SK-N-SH (cell line): Measurements from ENCODE around the gene TMEM62. TPM values are rescaled to one million over a fixed set of nuclear protein-coding genes. Genes with fewer than 3 reads are reported as not detected.

Experiments used
- CTCF ChIA-PET: fragments of 300-600, 350-600 bp; formaldehyde crosslinking; extraction: SDS; loops from one replicate; lab custom pipeline; 2021; lab: Yijun Ruan, JAX
- POLR2A ChIA-PET: fragments of 350-600 bp; sonication (Branson Sonifier 250); formaldehyde crosslinking; extraction: SDS; loops from one replicate; lab custom pipeline; 2020; ENCODE audit warnings: antibody characterized with exemption, inconsistent platforms; lab: Yijun Ruan, JAX
- DNase-seq: peaks from one replicate; pipeline ENCODE4 v3.0.0; 2012
- H2AFZ ChIP-seq: fragments of 200-600 bp; sonication (generic); 2 replicates; pipeline ENCODE4 v1.8.1; 2016; ENCODE audit warnings: antibody characterized with exemption, mild to moderate bottlenecking, low read depth
- H3F3A ChIP-seq: fragments of 200-600 bp; sonication (generic); replicated peaks from 2 replicates; pipeline ENCODE3; 2016; ENCODE audit warnings: antibody characterized with exemption, mild to moderate bottlenecking; ENCODE audit not compliant: insufficient read depth
- H3K27ac ChIP-seq, 2 experiments: fragments of 200-500 bp in 1 of 2; fragments of 200-600 bp in 1 of 2; sonication (Bioruptor generic) in 1 of 2; sonication (generic), shearing (Covaris generic) in 1 of 2; 2 replicates each; pipeline versions ENCODE4 v1.5.1 to v1.6.1; 2014 to 2016; ENCODE audit warnings: low read depth in 2 of 2, inconsistent platforms in 1 of 2, low read length in 1 of 2, mild to moderate bottlenecking in 1 of 2, mixed read lengths in 1 of 2
- H3K27me3 ChIP-seq: fragments of 200-600 bp; sonication (generic), shearing (Covaris generic); 2 replicates; pipeline ENCODE4 v1.6.1; 2016; ENCODE audit warnings: mixed run types; ENCODE audit not compliant: insufficient read depth
- H3K36me3 ChIP-seq, 2 experiments: fragments of 200-500 bp in 1 of 2; fragments of 200-600 bp in 1 of 2; sonication (Bioruptor generic) in 1 of 2; sonication (generic) in 1 of 2; replicated peaks in 1 of 2; 2 replicates each; pipeline versions ENCODE3 to v1.5.1; 2014 to 2016; ENCODE audit warnings: low read length in 1 of 2, mild to moderate bottlenecking in 1 of 2; ENCODE audit not compliant: insufficient read depth in 2 of 2, control insufficient read depth in 1 of 2
- H3K4me1 ChIP-seq, 2 experiments: fragments of 200-500 bp in 1 of 2; fragments of 200-600 bp in 1 of 2; sonication (Bioruptor generic) in 1 of 2; sonication (generic), shearing (Covaris generic) in 1 of 2; 2 replicates each; pipeline versions ENCODE4 v1.5.1 to v1.6.1; 2014 to 2016; ENCODE audit warnings: low read depth in 1 of 2, low read length in 1 of 2, mixed run types in 1 of 2; ENCODE audit not compliant: insufficient read depth in 2 of 2, control insufficient read depth in 1 of 2
- H3K4me2 ChIP-seq: fragments of 200-600 bp; sonication (generic), shearing (Covaris generic); 2 replicates; pipeline ENCODE4 v1.6.1; 2017; ENCODE audit warnings: mixed run types
- H3K4me3 ChIP-seq, 2 experiments: fragments of 200-500 bp in 1 of 2; fragments of 200-600 bp in 1 of 2; sonication (Bioruptor generic) in 1 of 2; sonication (generic), shearing (Covaris generic) in 1 of 2; 2 replicates each; pipeline versions ENCODE4 v1.5.1 to v1.8.1; 2014 to 2016; ENCODE audit warnings: low read depth in 2 of 2, inconsistent platforms in 1 of 2, low read length in 1 of 2, mild to moderate bottlenecking in 1 of 2, mixed read lengths in 1 of 2, moderate library complexity in 1 of 2
- H3K79me2 ChIP-seq: fragments of 200-600 bp; sonication (generic); 2 replicates; pipeline ENCODE4 v1.8.1; 2017; ENCODE audit warnings: mild to moderate bottlenecking; ENCODE audit not compliant: insufficient read depth
- H3K9ac ChIP-seq: fragments of 200-600 bp; sonication (generic); 2 replicates; pipeline ENCODE4 v1.6.1; 2017; ENCODE audit warnings: mixed run types
- H3K9me2 ChIP-seq: fragments of 200-600 bp; sonication (generic); 2 replicates; pipeline ENCODE4 v1.6.1; 2017; ENCODE audit warnings: mixed run types
- H3K9me3 ChIP-seq: fragments of 200-600 bp; sonication (generic); 2 replicates; pipeline ENCODE4 v1.6.1; 2017; ENCODE audit warnings: mixed run types, mild to moderate bottlenecking, moderate library complexity
- H4K20me1 ChIP-seq: fragments of 200-600 bp; sonication (generic); 2 replicates; pipeline ENCODE4 v1.6.1; 2017; ENCODE audit warnings: mild to moderate bottlenecking, mixed run types; ENCODE audit not compliant: insufficient read depth
- CHD2 ChIP-seq: fragments of 150-350 bp; IDR thresholded peaks from 2 replicates; pipeline ENCODE4 v1.6.1; 2018; ENCODE audit warnings: low read length; ENCODE audit not compliant: partially characterized antibody
- ELF1 ChIP-seq: IDR thresholded peaks from 2 replicates; pipeline ENCODE4 v1.4.0; 2012
- EP300 ChIP-seq, 2 experiments: IDR thresholded peaks; 2 replicates each; pipeline versions ENCODE4 v1.4.0 to v1.6.1; 2012; ENCODE audit warnings: borderline replicate concordance in 1 of 2, low read depth in 1 of 2, low read length in 1 of 2
- EZH2phosphoT487 ChIP-seq: fragments of 200-600 bp; sonication (generic); IDR thresholded peaks from 2 replicates; pipeline ENCODE4 v1.6.1; 2017; ENCODE audit warnings: low read depth, mixed run types, mild to moderate bottlenecking, antibody characterized with exemption, moderate library complexity, borderline replicate concordance
- FOXM1 ChIP-seq: IDR thresholded peaks from 2 replicates; pipeline ENCODE4 v1.4.0; 2012; ENCODE audit warnings: low read depth, mild to moderate bottlenecking
- GABPA ChIP-seq: IDR thresholded peaks from 2 replicates; pipeline ENCODE4 v1.4.0; 2012; ENCODE audit warnings: low read depth, mild to moderate bottlenecking
- GATA2 ChIP-seq: sonication (generic); formaldehyde crosslinking; IDR thresholded peaks from 2 replicates; pipeline ENCODE4 v1.5.0; 2020; ENCODE audit warnings: mild to moderate bottlenecking, missing genetic modification reagents
- MXI1 ChIP-seq: IDR thresholded peaks from 2 replicates; pipeline ENCODE4 v1.6.1; 2012; ENCODE audit warnings: mild to moderate bottlenecking, low read depth, low read length, improper control_type of control experiment
- NRF1 ChIP-seq: IDR thresholded peaks from 2 replicates; pipeline ENCODE4 v1.6.1; 2012; ENCODE audit warnings: low read depth, mild to moderate bottlenecking, low read length
- POLR2AphosphoS5 ChIP-seq: IDR thresholded peaks from 2 replicates; pipeline ENCODE4 v1.6.1; 2012; ENCODE audit warnings: low read depth, low read length
- RCOR1 ChIP-seq: fragments of 150-350 bp; IDR thresholded peaks from 2 replicates; pipeline ENCODE4 v1.6.1; 2017; ENCODE audit warnings: antibody characterized with exemption, low read length
- SIN3A ChIP-seq: IDR thresholded peaks from 2 replicates; pipeline ENCODE4 v1.6.1; 2012; ENCODE audit warnings: low read depth, mild to moderate bottlenecking, low read length, moderate library complexity, borderline replicate concordance
- TCF12 ChIP-seq: IDR thresholded peaks from 2 replicates; pipeline ENCODE4 v1.4.0; 2012
- WGBS: methylation state at CpG from one replicate; pipeline ENCODE4 v1.1.6; 2017; ENCODE audit warnings: low lambda C conversion rate; 5-methylcytosine and 5-hydroxymethylcytosine counted together
- polyA plus RNA-seq, 3 experiments: library from polyadenylated mRNA; depleted of rRNA; stranded (reverse); fragments of >200 nt; gene quantifications; 2 replicates each; pipeline ENCODE4 v1.2.3, GENCODE V29; 2012
- TF ChIP-seq, protein P1 (sequence below): IDR thresholded peaks from 2 replicates; pipeline ENCODE4 v1.4.0; 2012; ENCODE audit warnings: low read depth
- TF ChIP-seq, protein P2 (sequence below): fragments of 150-350 bp; IDR thresholded peaks from 2 replicates; pipeline ENCODE4 v1.6.1; 2017; ENCODE audit warnings: antibody characterized with exemption, low read length, low read depth, borderline replicate concordance
- TF ChIP-seq, protein P3 (sequence below): IDR thresholded peaks from 2 replicates; pipeline ENCODE4 v1.6.1; 2012; ENCODE audit warnings: mild to moderate bottlenecking, low read depth, low read length, moderate library complexity
- TF ChIP-seq, protein P4 (sequence below): IDR thresholded peaks from 2 replicates; pipeline ENCODE4 v1.4.0; 2012; ENCODE audit warnings: low read depth, borderline replicate concordance
- TF ChIP-seq, protein P5 (sequence below): IDR thresholded peaks from 2 replicates; pipeline ENCODE4; 2012

Gene TMEM62
- polyA plus RNA-seq, 1 of the 3 experiments (the other 2 are of a cell fraction): 3.3 TPM

DNA sequence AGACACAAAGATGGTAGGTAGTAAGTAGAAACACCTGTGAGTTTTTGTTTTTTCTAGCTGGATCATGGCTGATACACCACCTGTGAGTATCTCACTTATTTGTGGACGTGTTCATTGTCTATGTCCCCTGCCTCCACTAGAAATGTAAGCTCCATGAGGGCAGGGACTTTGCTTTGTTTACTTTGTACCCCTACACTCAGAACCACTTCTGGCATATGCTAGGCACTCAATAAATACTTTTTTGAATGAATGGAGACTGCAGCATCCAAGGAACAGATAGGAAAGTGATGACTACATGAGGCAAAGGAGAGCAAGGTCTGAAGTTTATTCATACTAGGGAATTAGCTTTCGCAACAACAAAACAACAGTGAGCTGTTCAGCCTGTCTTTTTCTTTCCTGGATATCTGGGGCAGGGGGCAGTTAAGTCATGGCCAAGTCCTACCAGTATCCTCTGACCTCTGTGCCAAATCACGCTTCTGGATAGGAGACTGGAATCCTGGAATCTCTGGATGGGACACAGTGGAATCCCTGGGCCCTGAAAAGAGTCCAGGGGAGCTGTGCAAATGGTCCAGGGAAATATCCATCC, 99.0 kb downstream of the TMEM62 start:
- 34% methylated on average over 3 of the region's 3 CpGs for WGBS
- POLR2A ChIA-PET: no interaction called here
- Histone ChIP-seq H3K27me3 (peaks cover 18% of the 10 kb centered on the region; the same call in 1 of the 2 replicates), H3F3A (no peaks in the 10 kb centered on the region), H3K27ac (no peak overlapping the region), H2AFZ (no peak overlapping the region), H3K9me3 (no peaks in the 10 kb centered on the region), H3K36me3 (no peaks in the 10 kb centered on the region), H4K20me1 (no peaks in the 10 kb centered on the region), H3K9ac (no peak overlapping the region), H3K79me2 (no peaks in the 10 kb centered on the region), H3K4me3 (no peak overlapping the region), H3K4me2 (no peak overlapping the region), H3K9me2 (no peaks in the 10 kb centered on the region), H3K4me1 (no peaks in the 10 kb centered on the region)
- no peak for TF ChIP-seq CHD2
- TF ChIP-seq RCOR1: no peak
- no peak for TF ChIP-seq TCF12
- TF ChIP-seq POLR2AphosphoS5: no peak
- TF ChIP-seq, protein P1, sequence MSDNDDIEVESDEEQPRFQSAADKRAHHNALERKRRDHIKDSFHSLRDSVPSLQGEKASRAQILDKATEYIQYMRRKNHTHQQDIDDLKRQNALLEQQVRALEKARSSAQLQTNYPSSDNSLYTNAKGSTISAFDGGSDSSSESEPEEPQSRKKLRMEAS: no peak
- no peak for TF ChIP-seq SIN3A
- no peak for TF ChIP-seq NRF1
- no peak for TF ChIP-seq MXI1
- TF ChIP-seq, protein P2, sequence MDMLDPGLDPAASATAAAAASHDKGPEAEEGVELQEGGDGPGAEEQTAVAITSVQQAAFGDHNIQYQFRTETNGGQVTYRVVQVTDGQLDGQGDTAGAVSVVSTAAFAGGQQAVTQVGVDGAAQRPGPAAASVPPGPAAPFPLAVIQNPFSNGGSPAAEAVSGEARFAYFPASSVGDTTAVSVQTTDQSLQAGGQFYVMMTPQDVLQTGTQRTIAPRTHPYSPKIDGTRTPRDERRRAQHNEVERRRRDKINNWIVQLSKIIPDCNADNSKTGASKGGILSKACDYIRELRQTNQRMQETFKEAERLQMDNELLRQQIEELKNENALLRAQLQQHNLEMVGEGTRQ: no peak
- TF ChIP-seq, protein P3, sequence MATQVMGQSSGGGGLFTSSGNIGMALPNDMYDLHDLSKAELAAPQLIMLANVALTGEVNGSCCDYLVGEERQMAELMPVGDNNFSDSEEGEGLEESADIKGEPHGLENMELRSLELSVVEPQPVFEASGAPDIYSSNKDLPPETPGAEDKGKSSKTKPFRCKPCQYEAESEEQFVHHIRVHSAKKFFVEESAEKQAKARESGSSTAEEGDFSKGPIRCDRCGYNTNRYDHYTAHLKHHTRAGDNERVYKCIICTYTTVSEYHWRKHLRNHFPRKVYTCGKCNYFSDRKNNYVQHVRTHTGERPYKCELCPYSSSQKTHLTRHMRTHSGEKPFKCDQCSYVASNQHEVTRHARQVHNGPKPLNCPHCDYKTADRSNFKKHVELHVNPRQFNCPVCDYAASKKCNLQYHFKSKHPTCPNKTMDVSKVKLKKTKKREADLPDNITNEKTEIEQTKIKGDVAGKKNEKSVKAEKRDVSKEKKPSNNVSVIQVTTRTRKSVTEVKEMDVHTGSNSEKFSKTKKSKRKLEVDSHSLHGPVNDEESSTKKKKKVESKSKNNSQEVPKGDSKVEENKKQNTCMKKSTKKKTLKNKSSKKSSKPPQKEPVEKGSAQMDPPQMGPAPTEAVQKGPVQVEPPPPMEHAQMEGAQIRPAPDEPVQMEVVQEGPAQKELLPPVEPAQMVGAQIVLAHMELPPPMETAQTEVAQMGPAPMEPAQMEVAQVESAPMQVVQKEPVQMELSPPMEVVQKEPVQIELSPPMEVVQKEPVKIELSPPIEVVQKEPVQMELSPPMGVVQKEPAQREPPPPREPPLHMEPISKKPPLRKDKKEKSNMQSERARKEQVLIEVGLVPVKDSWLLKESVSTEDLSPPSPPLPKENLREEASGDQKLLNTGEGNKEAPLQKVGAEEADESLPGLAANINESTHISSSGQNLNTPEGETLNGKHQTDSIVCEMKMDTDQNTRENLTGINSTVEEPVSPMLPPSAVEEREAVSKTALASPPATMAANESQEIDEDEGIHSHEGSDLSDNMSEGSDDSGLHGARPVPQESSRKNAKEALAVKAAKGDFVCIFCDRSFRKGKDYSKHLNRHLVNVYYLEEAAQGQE: no peak
- TF ChIP-seq EP300 (IDR thresholded peaks at IDR 0.05; ENCODE audit: borderline replicate concordance in 1 of 2, low read depth in 1 of 2, low read length in 1 of 2): no peak
- TF ChIP-seq EZH2phosphoT487: no peak
- TF ChIP-seq, protein P4, sequence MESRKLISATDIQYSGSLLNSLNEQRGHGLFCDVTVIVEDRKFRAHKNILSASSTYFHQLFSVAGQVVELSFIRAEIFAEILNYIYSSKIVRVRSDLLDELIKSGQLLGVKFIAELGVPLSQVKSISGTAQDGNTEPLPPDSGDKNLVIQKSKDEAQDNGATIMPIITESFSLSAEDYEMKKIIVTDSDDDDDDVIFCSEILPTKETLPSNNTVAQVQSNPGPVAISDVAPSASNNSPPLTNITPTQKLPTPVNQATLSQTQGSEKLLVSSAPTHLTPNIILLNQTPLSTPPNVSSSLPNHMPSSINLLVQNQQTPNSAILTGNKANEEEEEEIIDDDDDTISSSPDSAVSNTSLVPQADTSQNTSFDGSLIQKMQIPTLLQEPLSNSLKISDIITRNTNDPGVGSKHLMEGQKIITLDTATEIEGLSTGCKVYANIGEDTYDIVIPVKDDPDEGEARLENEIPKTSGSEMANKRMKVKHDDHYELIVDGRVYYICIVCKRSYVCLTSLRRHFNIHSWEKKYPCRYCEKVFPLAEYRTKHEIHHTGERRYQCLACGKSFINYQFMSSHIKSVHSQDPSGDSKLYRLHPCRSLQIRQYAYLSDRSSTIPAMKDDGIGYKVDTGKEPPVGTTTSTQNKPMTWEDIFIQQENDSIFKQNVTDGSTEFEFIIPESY: no peak
- no peak for TF ChIP-seq GABPA
- no peak for TF ChIP-seq GATA2 (CRISPR knock-in tag)
- no peak for TF ChIP-seq ELF1
- TF ChIP-seq, protein P5, sequence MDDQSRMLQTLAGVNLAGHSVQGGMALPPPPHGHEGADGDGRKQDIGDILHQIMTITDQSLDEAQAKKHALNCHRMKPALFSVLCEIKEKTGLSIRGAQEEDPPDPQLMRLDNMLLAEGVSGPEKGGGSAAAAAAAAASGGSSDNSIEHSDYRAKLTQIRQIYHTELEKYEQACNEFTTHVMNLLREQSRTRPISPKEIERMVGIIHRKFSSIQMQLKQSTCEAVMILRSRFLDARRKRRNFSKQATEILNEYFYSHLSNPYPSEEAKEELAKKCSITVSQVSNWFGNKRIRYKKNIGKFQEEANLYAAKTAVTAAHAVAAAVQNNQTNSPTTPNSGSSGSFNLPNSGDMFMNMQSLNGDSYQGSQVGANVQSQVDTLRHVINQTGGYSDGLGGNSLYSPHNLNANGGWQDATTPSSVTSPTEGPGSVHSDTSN: no peak
- no peak for TF ChIP-seq FOXM1
- no peak for DNase-seq
- CTCF ChIA-PET: interaction anchor here (0.8 to 2.0 kb wide), 6 partner anchors 18 to 53 kb away, joined by 3 to 10 read pairs (median 4); no protein-coding TSS in a partner anchor
